ENCODE results near the gene PODXL. TPM values are rescaled to one million over a fixed set of nuclear protein-coding genes. Genes with fewer than 3 reads are reported as not detected.

The PODXL gene
- total RNA-seq, 1 experiment from 2014 or later: 27.1 TPM

- DNase-seq (ENCODE audit: low read depth): no peak
Measured at GRCh38 chr7:131564640-131565039, 8.2 kb upstream of the PODXL start.

GRCh38 chr7:131563918-131564317, 7.5 kb upstream of the PODXL start:
- DNase-seq (ENCODE audit: low read depth): no peak

GRCh38 chr7:131562941-131563340, 6.5 kb upstream of the PODXL start:
- no peak for DNase-seq (ENCODE audit: low read depth)

- DNase-seq (ENCODE audit: low read depth): no peak
Measured at GRCh38 chr7:131560061-131560460, 3.6 kb upstream of the PODXL start.

GRCh38 chr7:131557652-131558385, 1.4 kb upstream of the PODXL start:
- DNase-seq (ENCODE audit: low read depth): no peak

GRCh38 chr7:131556909-131557651, 652 bp upstream of the PODXL start:
- DNase-seq (ENCODE audit: low read depth): no peak

- DNase-seq (ENCODE audit: low read depth): no peak
Measured at GRCh38 chr7:131555552-131556052, 826 bp downstream of the PODXL start.

GRCh38 chr7:131554880-131555516, 1.4 kb downstream of the PODXL start:
- DNase-seq (ENCODE audit: low read depth): no peak

GRCh38 chr7:131553931-131554330, 2.5 kb downstream of the PODXL start:
- no peak for DNase-seq (ENCODE audit: low read depth)

- DNase-seq (ENCODE audit: low read depth): no peak
Measured at GRCh38 chr7:131552053-131552452, 4.4 kb downstream of the PODXL start.

- DNase-seq (ENCODE audit: low read depth): no peak
Measured at GRCh38 chr7:131550846-131551245, 5.6 kb downstream of the PODXL start.

GRCh38 chr7:131548371-131548770, 8.1 kb downstream of the PODXL start:
- no peak for DNase-seq (ENCODE audit: low read depth)

- DNase-seq (ENCODE audit: low read depth): no peak
Measured at GRCh38 chr7:131547589-131547988, 8.8 kb downstream of the PODXL start.

GRCh38 chr7:131546583-131547141, 9.8 kb downstream of the PODXL start:
- DNase-seq (ENCODE audit: low read depth): peak; percentile 79

- peak; percentile 80 for DNase-seq (ENCODE audit: low read depth)
Measured at GRCh38 chr7:131546126-131546525, 10.3 kb downstream of the PODXL start.

GRCh38 chr7:131544449-131545301, 11.8 kb downstream of the PODXL start:
- peak; percentile 84 for DNase-seq (ENCODE audit: low read depth)

GRCh38 chr7:131544021-131544420, 12.4 kb downstream of the PODXL start:
- no peak for DNase-seq (ENCODE audit: low read depth)

- no peak for DNase-seq (ENCODE audit: low read depth)
Measured at GRCh38 chr7:131543298-131543697, 13.1 kb downstream of the PODXL start.

GRCh38 chr7:131540491-131541162, 15.8 kb downstream of the PODXL start:
- peak; percentile 68 for DNase-seq (ENCODE audit: low read depth)

- peak; percentile 59 for DNase-seq (ENCODE audit: low read depth)
Measured at GRCh38 chr7:131538813-131539179, 17.6 kb downstream of the PODXL start.
